Mesothelial cell of epicardium (in vitro differentiated cells): ENCODE measurements around the gene DGAT2. TPM values are rescaled to one million over a fixed set of nuclear protein-coding genes. Genes with fewer than 3 reads are reported as not detected.
A peak's percentile ranks its signal among the peaks of the same experiment; 100 is the strongest.

Source experiments
- DNase-seq, 2 experiments: peaks; one replicate each; pipeline ENCODE4 v3.0.0; 2021; ENCODE audit warnings: low spot score in 2 of 2; ENCODE audit not compliant: unreplicated experiment in 2 of 2
- H3K27ac Mint-ChIP-seq: 2 replicates; pipeline ENCODE4 v1.8.0; 2021; ENCODE audit warnings: mixed read lengths
- H3K27me3 Mint-ChIP-seq: 2 replicates; pipeline ENCODE4 v1.8.0; 2021; ENCODE audit warnings: low read depth, mixed read lengths
- H3K36me3 Mint-ChIP-seq: 2 replicates; pipeline ENCODE4 v1.8.0; 2021; ENCODE audit warnings: mixed read lengths
- H3K4me1 Mint-ChIP-seq: 2 replicates; pipeline ENCODE4 v1.8.0; 2021; ENCODE audit warnings: mixed read lengths
- H3K4me3 Mint-ChIP-seq: 2 replicates; pipeline ENCODE4 v1.8.0; 2021; ENCODE audit warnings: mild to moderate bottlenecking, moderate library complexity, mixed read lengths
- H3K9me3 Mint-ChIP-seq: 2 replicates; pipeline ENCODE4 v1.8.0; 2021; ENCODE audit warnings: mixed read lengths
- CTCF ChIP-seq: fragments of 200-600 bp; sonication (generic); IDR thresholded peaks from one replicate; pipeline ENCODE4 v1.5.0; 2021; ENCODE audit warnings: antibody characterized with exemption; ENCODE audit not compliant: unreplicated experiment
- total RNA-seq: library from RNA; stranded (reverse); gene quantifications from 3 replicates; pipeline ENCODE4 v1.2.1, GENCODE V29; 2021

Gene DGAT2
- total RNA-seq, 1 donor from 2014 or later: 1.3 TPM

GRCh38 chr11:75800136-75800675 lies 31.6 kb downstream of the DGAT2 start:
- DNase-seq: no peak
- H3K27me3 Mint-ChIP-seq: no peaks in the 10 kb centered on the region
- H3K27ac Mint-ChIP-seq: no peak overlapping the region
- no peak overlapping the region for H3K4me3 Mint-ChIP-seq
- peaks cover 6% of the 10 kb centered on the region for H3K4me1 Mint-ChIP-seq
- TF ChIP-seq CTCF: no peak
- H3K36me3 Mint-ChIP-seq: no peaks in the 10 kb centered on the region
- no peaks in the 10 kb centered on the region for H3K9me3 Mint-ChIP-seq

- Mint-ChIP-seq H3K27ac (no peak overlapping the region), H3K9me3 (no peaks in the 10 kb centered on the region), H3K27me3 (no peaks in the 10 kb centered on the region), H3K4me3 (no peak overlapping the region), H3K36me3 (no peaks in the 10 kb centered on the region), H3K4me1 (peaks cover 6% of the 10 kb centered on the region)
- DNase-seq: no peak
- TF ChIP-seq CTCF: no peak
These were observed 32.3 kb downstream of the DGAT2 start for GRCh38 chr11:75800728-75801361.

- Mint-ChIP-seq H3K36me3 (no peaks in the 10 kb centered on the region), H3K27me3 (no peaks in the 10 kb centered on the region), H3K4me3 (no peak overlapping the region), H3K27ac (no peak overlapping the region), H3K4me1 (peaks cover 6% of the 10 kb centered on the region), H3K9me3 (no peaks in the 10 kb centered on the region)
- no peak for DNase-seq
- TF ChIP-seq CTCF: no peak
These were observed 32.9 kb downstream of the DGAT2 start for GRCh38 chr11:75801362-75802020.

- no peaks in the 10 kb centered on the region for H3K36me3 Mint-ChIP-seq
- H3K27me3 Mint-ChIP-seq: no peaks in the 10 kb centered on the region
- no peak overlapping the region for H3K27ac Mint-ChIP-seq
- TF ChIP-seq CTCF: no peak
- no peak overlapping the region for H3K4me3 Mint-ChIP-seq
- peaks cover 6% of the 10 kb centered on the region for H3K4me1 Mint-ChIP-seq
- H3K9me3 Mint-ChIP-seq: no peaks in the 10 kb centered on the region
- no peak for DNase-seq
These were observed 33.7 kb downstream of the DGAT2 start for GRCh38 chr11:75802021-75802912.

- Mint-ChIP-seq H3K4me3 (no peak overlapping the region), H3K4me1 (peaks cover 6% of the 10 kb centered on the region), H3K27me3 (no peaks in the 10 kb centered on the region), H3K27ac (no peak overlapping the region), H3K9me3 (no peaks in the 10 kb centered on the region), H3K36me3 (no peaks in the 10 kb centered on the region)
- TF ChIP-seq CTCF: peak; percentile 83
- peak; percentile 44 to 81 for DNase-seq
These were observed 34.6 kb downstream of the DGAT2 start for GRCh38 chr11:75802913-75803820.
